WTC11 (cell line): ENCODE measurements around the gene EFHD1. TPM values are rescaled to one million over a fixed set of nuclear protein-coding genes. Genes with fewer than 3 reads are reported as not detected.

Experiments
- ATAC-seq: fragments of 200-7000 bp; cut with Tn5 transposase; 2 replicates; pipeline ENCODE4 v1.10.0; 2021; ENCODE audit warnings: mild to moderate bottlenecking, moderate library complexity
- CTCF ChIA-PET: fragments of 300-600 bp; sonication (Branson Sonifier 250); formaldehyde crosslinking; loops from one replicate; lab custom pipeline; 2021; ENCODE audit warnings: antibody characterized with exemption; lab: Charles Lee
- POLR2A ChIA-PET: fragments of 350-600 bp; sonication (Branson Sonifier 250); formaldehyde crosslinking; loops from one replicate; lab custom pipeline; 2021; ENCODE audit warnings: antibody characterized with exemption; lab: Charles Lee
- DNase-seq: peaks from one replicate; pipeline ENCODE4 v3.0.0; 2021; ENCODE audit warnings: low spot score
- H3K27ac Mint-ChIP-seq: 2 replicates; pipeline ENCODE4 v1.8.0; 2021; ENCODE audit warnings: mixed read lengths
- H3K27me3 Mint-ChIP-seq: 2 replicates; pipeline ENCODE4 v1.8.0; 2021; ENCODE audit warnings: low read depth, mild to moderate bottlenecking, moderate library complexity, mixed read lengths
- H3K36me3 Mint-ChIP-seq: 2 replicates; pipeline ENCODE4 v1.8.0; 2021; ENCODE audit warnings: mixed read lengths
- H3K4me1 Mint-ChIP-seq: 2 replicates; pipeline ENCODE4 v1.8.0; 2022; ENCODE audit warnings: mixed read lengths
- H3K4me3 Mint-ChIP-seq: 2 replicates; pipeline ENCODE4 v1.8.0; 2021; ENCODE audit warnings: mild to moderate bottlenecking, moderate library complexity, mixed read lengths
- H3K9me3 Mint-ChIP-seq: 2 replicates; pipeline ENCODE4 v1.8.0; 2021; ENCODE audit warnings: mixed read lengths
- AR ChIP-seq: fragments of 250-450 bp; sonication (Bioruptor Pico); IDR thresholded peaks from 2 replicates; pipeline ENCODE4 v1.9.0; 2021; ENCODE audit warnings: mild to moderate bottlenecking
- CBFB ChIP-seq: sonication (generic); formaldehyde crosslinking; IDR thresholded peaks from 2 replicates; pipeline ENCODE4 v1.8.1; 2022; ENCODE audit warnings: mild to moderate bottlenecking, low read depth, missing genetic modification reagents
- CREB1 ChIP-seq: sonication (generic); formaldehyde crosslinking; IDR thresholded peaks from 2 replicates; pipeline ENCODE4 v1.8.0; 2023; ENCODE audit warnings: mild to moderate bottlenecking, missing genetic modification reagents
- ETV6 ChIP-seq: sonication (generic); formaldehyde crosslinking; IDR thresholded peaks from 2 replicates; pipeline ENCODE4 v1.8.1; 2022; ENCODE audit warnings: mild to moderate bottlenecking, missing genetic modification reagents
- FOXK1 ChIP-seq: sonication (generic); formaldehyde crosslinking; IDR thresholded peaks from 2 replicates; pipeline ENCODE4 v1.8.0; 2022; ENCODE audit warnings: mild to moderate bottlenecking, moderate library complexity, missing genetic modification reagents
- GTF2I ChIP-seq: fragments of 250-450 bp; sonication (Bioruptor Pico); conservative IDR thresholded peaks from 2 replicates; pipeline ENCODE4 v1.4.0; 2021; ENCODE audit warnings: mild to moderate bottlenecking
- MYBL2 ChIP-seq: sonication (generic); formaldehyde crosslinking; IDR thresholded peaks from 2 replicates; pipeline ENCODE4 v1.8.1; 2023; ENCODE audit warnings: mild to moderate bottlenecking, moderate library complexity, missing genetic modification reagents
- NR2C2 ChIP-seq: sonication (generic); formaldehyde crosslinking; IDR thresholded peaks from 2 replicates; pipeline ENCODE4 v1.8.0; 2022; ENCODE audit warnings: mild to moderate bottlenecking, missing genetic modification reagents
- OVOL2 ChIP-seq: fragments of 250-450 bp; sonication (Bioruptor Pico); IDR thresholded peaks from 2 replicates; pipeline ENCODE4 v1.9.0; 2021; ENCODE audit warnings: mild to moderate bottlenecking, borderline replicate concordance
- PRRX2 ChIP-seq: fragments of 250-450 bp; sonication (Bioruptor Pico); IDR thresholded peaks from 2 replicates; pipeline ENCODE4 v1.8.0; 2021; ENCODE audit warnings: mild to moderate bottlenecking
- RELA ChIP-seq: sonication (generic); formaldehyde crosslinking; IDR thresholded peaks from 2 replicates; pipeline ENCODE4 v1.8.1; 2022; ENCODE audit warnings: missing genetic modification reagents, mild to moderate bottlenecking, borderline replicate concordance
- RORB ChIP-seq: fragments of 250-450 bp; sonication (Bioruptor Pico); IDR thresholded peaks from 2 replicates; pipeline ENCODE4 v1.9.0; 2021; ENCODE audit warnings: mild to moderate bottlenecking
- SMAD3 ChIP-seq: sonication (generic); formaldehyde crosslinking; IDR thresholded peaks from 2 replicates; pipeline ENCODE4 v1.8.0; 2022; ENCODE audit warnings: missing genetic modification reagents, mild to moderate bottlenecking, borderline replicate concordance
- SP1 ChIP-seq: sonication (generic); formaldehyde crosslinking; conservative IDR thresholded peaks from 2 replicates; pipeline ENCODE4 v1.8.1; 2022; ENCODE audit warnings: missing genetic modification reagents
- ZBTB43 ChIP-seq: sonication (generic); formaldehyde crosslinking; IDR thresholded peaks from 2 replicates; pipeline ENCODE4 v1.8.1; 2023; ENCODE audit warnings: mild to moderate bottlenecking, missing genetic modification reagents
- ZNF121 ChIP-seq: sonication (generic); formaldehyde crosslinking; IDR thresholded peaks from 2 replicates; pipeline ENCODE4 v1.8.0; 2023; ENCODE audit warnings: missing genetic modification reagents
- ZNF219 ChIP-seq: sonication (generic); formaldehyde crosslinking; IDR thresholded peaks from 2 replicates; pipeline ENCODE4 v1.8.0; 2023; ENCODE audit warnings: missing genetic modification reagents, mild to moderate bottlenecking, borderline replicate concordance
- ZNF232 ChIP-seq: sonication (generic); formaldehyde crosslinking; IDR thresholded peaks from 2 replicates; pipeline ENCODE4 v1.8.0; 2022; ENCODE audit warnings: mild to moderate bottlenecking, missing genetic modification reagents
- ZNF263 ChIP-seq: sonication (generic); formaldehyde crosslinking; IDR thresholded peaks from 2 replicates; pipeline ENCODE4 v1.8.1; 2022; ENCODE audit warnings: low read depth, mild to moderate bottlenecking, moderate library complexity, missing genetic modification reagents
- ZNF317 ChIP-seq: sonication (generic); formaldehyde crosslinking; IDR thresholded peaks from 2 replicates; pipeline ENCODE4 v1.8.1; 2023; ENCODE audit warnings: low read depth, mild to moderate bottlenecking, moderate library complexity, missing genetic modification reagents, borderline replicate concordance
- ZNF416 ChIP-seq: fragments of 250-450 bp; sonication (Bioruptor Pico); IDR thresholded peaks from 2 replicates; pipeline ENCODE4 v1.9.0; 2021; ENCODE audit warnings: mild to moderate bottlenecking, inconsistent platforms
- ZNF425 ChIP-seq: fragments of 250-450 bp; sonication (Bioruptor Pico); conservative IDR thresholded peaks from 2 replicates; pipeline ENCODE4 v1.9.0; 2021; ENCODE audit warnings: mild to moderate bottlenecking
- total RNA-seq: library from RNA; stranded (reverse); gene quantifications from 3 replicates; pipeline ENCODE4 v1.2.3, GENCODE V29; 2021
- TF ChIP-seq, protein P1 (sequence below): sonication (generic); formaldehyde crosslinking; IDR thresholded peaks from 2 replicates; pipeline ENCODE4 v1.8.0; 2023; ENCODE audit warnings: mild to moderate bottlenecking, missing genetic modification reagents
- TF ChIP-seq, protein P2 (sequence below): sonication (generic); formaldehyde crosslinking; IDR thresholded peaks from 2 replicates; pipeline ENCODE4 v1.8.0; 2022; ENCODE audit warnings: mild to moderate bottlenecking, missing genetic modification reagents
- TF ChIP-seq, protein P3 (sequence below): sonication (generic); formaldehyde crosslinking; IDR thresholded peaks from 2 replicates; pipeline ENCODE4 v1.8.0; 2023; ENCODE audit warnings: missing genetic modification reagents

Gene EFHD1
- total RNA-seq, 1 experiment from 2014 or later: 6.1 TPM

- TF ChIP-seq, protein P1, sequence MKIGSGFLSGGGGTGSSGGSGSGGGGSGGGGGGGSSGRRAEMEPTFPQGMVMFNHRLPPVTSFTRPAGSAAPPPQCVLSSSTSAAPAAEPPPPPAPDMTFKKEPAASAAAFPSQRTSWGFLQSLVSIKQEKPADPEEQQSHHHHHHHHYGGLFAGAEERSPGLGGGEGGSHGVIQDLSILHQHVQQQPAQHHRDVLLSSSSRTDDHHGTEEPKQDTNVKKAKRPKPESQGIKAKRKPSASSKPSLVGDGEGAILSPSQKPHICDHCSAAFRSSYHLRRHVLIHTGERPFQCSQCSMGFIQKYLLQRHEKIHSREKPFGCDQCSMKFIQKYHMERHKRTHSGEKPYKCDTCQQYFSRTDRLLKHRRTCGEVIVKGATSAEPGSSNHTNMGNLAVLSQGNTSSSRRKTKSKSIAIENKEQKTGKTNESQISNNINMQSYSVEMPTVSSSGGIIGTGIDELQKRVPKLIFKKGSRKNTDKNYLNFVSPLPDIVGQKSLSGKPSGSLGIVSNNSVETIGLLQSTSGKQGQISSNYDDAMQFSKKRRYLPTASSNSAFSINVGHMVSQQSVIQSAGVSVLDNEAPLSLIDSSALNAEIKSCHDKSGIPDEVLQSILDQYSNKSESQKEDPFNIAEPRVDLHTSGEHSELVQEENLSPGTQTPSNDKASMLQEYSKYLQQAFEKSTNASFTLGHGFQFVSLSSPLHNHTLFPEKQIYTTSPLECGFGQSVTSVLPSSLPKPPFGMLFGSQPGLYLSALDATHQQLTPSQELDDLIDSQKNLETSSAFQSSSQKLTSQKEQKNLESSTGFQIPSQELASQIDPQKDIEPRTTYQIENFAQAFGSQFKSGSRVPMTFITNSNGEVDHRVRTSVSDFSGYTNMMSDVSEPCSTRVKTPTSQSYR (CRISPR knock-in tag): no peak
- TF ChIP-seq, protein P2, sequence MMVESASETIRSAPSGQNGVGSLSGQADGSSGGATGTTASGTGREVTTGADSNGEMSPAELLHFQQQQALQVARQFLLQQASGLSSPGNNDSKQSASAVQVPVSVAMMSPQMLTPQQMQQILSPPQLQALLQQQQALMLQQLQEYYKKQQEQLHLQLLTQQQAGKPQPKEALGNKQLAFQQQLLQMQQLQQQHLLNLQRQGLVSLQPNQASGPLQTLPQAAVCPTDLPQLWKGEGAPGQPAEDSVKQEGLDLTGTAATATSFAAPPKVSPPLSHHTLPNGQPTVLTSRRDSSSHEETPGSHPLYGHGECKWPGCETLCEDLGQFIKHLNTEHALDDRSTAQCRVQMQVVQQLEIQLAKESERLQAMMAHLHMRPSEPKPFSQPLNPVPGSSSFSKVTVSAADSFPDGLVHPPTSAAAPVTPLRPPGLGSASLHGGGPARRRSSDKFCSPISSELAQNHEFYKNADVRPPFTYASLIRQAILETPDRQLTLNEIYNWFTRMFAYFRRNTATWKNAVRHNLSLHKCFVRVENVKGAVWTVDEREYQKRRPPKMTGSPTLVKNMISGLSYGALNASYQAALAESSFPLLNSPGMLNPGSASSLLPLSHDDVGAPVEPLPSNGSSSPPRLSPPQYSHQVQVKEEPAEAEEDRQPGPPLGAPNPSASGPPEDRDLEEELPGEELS (CRISPR knock-in tag): no peak
- TF ChIP-seq ZNF263 (CRISPR knock-in tag): no peak
- no peak for TF ChIP-seq AR (CRISPR knock-in tag)
- TF ChIP-seq NR2C2: no peak
- TF ChIP-seq ZNF232 (CRISPR knock-in tag): no peak
- TF ChIP-seq RORB: no peak
- no peak for TF ChIP-seq GTF2I (CRISPR knock-in tag)
- TF ChIP-seq PRRX2 (CRISPR knock-in tag): no peak
- TF ChIP-seq SMAD3 (CRISPR knock-in tag): no peak
- no peak for TF ChIP-seq ZNF317 (CRISPR knock-in tag)
- TF ChIP-seq ZNF416 (CRISPR knock-in tag): no peak
- no peak for TF ChIP-seq ZNF219 (CRISPR knock-in tag)
- TF ChIP-seq, all 79 proteins: peak for 0
Measured at GRCh38 chr2:232666051-232666805, 32.8 kb downstream of the EFHD1 start (continued).

DNA sequence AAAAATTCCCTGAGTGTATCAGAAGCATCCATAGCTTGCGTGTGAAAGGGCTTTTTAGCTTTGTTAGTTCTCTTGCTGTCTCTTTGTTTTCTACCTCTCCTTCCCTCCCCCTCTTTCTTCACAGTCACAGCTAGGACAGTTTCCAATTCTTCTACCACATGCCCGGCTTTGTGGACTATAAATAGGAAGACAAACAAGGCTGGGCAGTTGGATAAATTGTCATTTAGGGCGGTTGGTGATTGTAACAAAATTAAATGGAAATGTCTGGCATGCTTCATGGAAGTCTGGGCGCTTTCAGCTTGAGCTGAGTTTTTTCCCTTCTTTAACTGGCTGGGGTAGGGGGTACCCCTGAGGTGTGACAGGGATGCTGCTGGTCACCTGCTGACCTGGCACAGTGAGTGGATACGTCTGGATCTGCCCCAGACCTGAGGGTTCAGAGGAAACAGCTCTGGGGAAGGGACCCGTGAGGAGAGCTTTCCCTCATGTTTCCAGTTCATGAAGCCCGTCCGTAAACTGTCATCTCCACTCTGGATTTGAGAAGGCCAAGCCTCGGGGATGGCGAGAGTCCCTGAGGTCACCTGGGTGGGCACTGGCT lies 34.7 kb downstream of the EFHD1 start:
- POLR2A ChIA-PET: no interaction called here
- Mint-ChIP-seq H3K27me3 (no peaks in the 10 kb centered on the region), H3K9me3 (no peaks in the 10 kb centered on the region), H3K36me3 (no peaks in the 10 kb centered on the region), H3K27ac (no peak overlapping the region), H3K4me1 (no peaks in the 10 kb centered on the region), H3K4me3 (no peak overlapping the region)
- CTCF ChIA-PET: interaction anchor here (0.7 to 2.1 kb wide), 6 partner anchors 16 to 69 kb away, joined by 3 to 19 read pairs (median 4); partner anchors contain the start of gene EFHD1
- no peak for ATAC-seq
- no peak for DNase-seq
- TF ChIP-seq ZNF121 (CRISPR knock-in tag) (no peak), SP1 (CRISPR knock-in tag) (no peak), ETV6 (CRISPR knock-in tag) (no peak), MYBL2 (CRISPR knock-in tag) (no peak), ZBTB43 (CRISPR knock-in tag) (no peak), RELA (no peak), ZNF425 (CRISPR knock-in tag) (no peak), ZNF232 (CRISPR knock-in tag) (no peak), CBFB (no peak), CREB1 (CRISPR knock-in tag) (no peak), PRRX2 (CRISPR knock-in tag) (no peak), FOXK1 (no peak), OVOL2 (CRISPR knock-in tag) (no peak)
- TF ChIP-seq, protein P3, sequence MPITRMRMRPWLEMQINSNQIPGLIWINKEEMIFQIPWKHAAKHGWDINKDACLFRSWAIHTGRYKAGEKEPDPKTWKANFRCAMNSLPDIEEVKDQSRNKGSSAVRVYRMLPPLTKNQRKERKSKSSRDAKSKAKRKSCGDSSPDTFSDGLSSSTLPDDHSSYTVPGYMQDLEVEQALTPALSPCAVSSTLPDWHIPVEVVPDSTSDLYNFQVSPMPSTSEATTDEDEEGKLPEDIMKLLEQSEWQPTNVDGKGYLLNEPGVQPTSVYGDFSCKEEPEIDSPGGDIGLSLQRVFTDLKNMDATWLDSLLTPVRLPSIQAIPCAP (CRISPR knock-in tag): no peak
- TF ChIP-seq, all 79 proteins: peak for 0
